ENCODE measurements around the gene ARHGEF11.

The ARHGEF11 gene

DNA sequence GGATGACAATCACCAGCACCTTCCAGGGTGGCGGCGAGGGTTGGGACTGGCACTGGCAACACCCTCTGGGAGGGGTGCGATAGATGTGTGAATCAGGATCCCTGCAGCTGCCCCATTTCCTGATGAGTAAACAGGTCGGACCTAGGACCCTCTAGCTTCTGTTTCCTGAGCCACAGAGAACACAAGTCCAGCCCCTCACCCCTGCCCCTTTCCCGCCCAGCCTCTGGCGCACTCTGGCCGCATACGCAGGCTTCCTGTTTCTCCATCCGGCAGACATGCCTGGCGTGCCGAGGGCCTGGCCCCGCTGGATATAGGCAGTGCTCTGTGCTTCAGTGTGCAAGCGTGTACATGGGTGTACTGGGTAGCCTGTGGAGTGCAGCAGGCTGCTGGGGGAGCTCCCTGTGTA is 147.4 kb downstream of the ARHGEF11 start:
- ChIA-PET CTCF (interaction anchor here (0.6 to 1.9 kb wide), 4 partner anchors 9 to 236 kb away, joined by 3 to 16 read pairs (median 4); no protein-coding TSS in a partner anchor), POLR2A (ENCODE audit: low non-redundant PET) (no interaction called here)
- DNase-seq (ENCODE audit: low spot score): peak; percentile 51
- TF ChIP-seq, protein P1, sequence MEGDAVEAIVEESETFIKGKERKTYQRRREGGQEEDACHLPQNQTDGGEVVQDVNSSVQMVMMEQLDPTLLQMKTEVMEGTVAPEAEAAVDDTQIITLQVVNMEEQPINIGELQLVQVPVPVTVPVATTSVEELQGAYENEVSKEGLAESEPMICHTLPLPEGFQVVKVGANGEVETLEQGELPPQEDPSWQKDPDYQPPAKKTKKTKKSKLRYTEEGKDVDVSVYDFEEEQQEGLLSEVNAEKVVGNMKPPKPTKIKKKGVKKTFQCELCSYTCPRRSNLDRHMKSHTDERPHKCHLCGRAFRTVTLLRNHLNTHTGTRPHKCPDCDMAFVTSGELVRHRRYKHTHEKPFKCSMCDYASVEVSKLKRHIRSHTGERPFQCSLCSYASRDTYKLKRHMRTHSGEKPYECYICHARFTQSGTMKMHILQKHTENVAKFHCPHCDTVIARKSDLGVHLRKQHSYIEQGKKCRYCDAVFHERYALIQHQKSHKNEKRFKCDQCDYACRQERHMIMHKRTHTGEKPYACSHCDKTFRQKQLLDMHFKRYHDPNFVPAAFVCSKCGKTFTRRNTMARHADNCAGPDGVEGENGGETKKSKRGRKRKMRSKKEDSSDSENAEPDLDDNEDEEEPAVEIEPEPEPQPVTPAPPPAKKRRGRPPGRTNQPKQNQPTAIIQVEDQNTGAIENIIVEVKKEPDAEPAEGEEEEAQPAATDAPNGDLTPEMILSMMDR (conservative IDR thresholded peaks at IDR 0.05; ENCODE audit: low read depth): no peak
- H3K27ac ChIP-seq: peak overlapping the region; percentile 99

DNA sequence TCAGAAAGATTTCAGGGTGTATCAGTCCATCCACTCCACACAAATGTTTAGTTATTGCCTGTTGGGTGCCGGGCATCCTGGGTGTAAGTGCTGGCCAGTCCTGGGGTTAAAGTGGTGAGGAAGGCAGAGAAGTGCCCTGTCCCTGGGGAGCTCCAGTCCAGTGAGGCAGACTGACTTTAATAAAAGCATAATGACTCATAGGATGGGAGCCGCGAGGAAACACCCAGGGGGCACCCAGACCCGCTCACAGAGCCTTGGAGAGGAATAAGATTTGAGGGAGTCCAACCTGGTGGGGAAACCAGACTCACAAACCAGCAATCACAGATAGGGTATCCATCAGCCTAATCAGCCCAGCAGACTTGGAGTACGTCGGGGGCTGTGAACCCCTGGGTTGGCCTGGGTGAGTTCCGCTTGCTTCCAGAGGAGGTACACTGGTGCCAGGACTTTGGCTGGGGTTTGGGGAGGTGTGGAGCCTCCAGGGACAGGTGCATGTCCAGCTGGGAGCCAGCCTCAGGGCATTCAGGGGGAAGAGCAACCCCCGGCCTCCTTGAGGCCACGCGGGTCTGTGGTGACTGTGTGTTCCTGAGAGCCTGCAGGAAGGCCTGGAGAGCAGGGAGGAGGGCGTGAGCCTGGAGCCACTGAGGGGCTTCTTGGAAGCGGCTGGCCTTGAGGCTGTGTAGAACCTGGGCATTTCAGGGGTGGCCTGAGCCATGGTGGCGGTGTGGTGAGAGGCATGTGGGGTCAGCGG is 148.3 kb downstream of the ARHGEF11 start:
- ChIA-PET POLR2A (ENCODE audit: low non-redundant PET) (no interaction called here), CTCF (interaction anchor here (1.2 to 1.9 kb wide), 2 partner anchors 13 to 30 kb away, joined by 6 to 16 read pairs; no protein-coding TSS in a partner anchor)
- TF ChIP-seq, protein P1 (conservative IDR thresholded peaks at IDR 0.05; ENCODE audit: low read depth): no peak
- H3K27ac ChIP-seq: peak overlapping the region; percentile 99
- DNase-seq (ENCODE audit: low spot score): peak; percentile 65

DNA sequence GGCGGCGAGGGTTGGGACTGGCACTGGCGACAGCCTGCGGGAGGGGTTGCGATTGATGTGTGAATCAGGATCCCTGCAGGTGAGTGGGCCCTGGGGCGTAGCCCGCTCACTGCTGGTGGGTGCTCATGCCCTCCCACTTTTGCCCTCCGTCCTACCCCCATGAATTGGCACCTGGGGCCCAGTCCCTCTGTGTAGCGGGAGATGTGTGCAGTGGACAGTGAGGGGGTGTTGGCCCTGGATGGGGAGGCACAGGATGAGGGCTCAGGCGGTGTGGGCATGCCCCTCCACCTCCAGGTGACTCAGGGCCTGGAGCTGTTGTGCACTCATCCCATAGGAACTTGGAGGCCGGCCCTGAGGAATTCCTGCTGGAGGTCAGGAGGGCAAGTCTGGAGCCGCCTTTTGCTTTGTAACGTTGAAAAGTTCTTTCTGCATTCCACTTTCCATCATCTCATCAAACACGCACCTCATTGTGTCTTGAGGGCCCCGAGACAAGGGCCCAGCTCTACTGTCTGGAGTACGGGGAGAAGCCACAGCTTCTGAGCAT is 149.0 kb downstream of the ARHGEF11 start:
- TF ChIP-seq, protein P1 (conservative IDR thresholded peaks at IDR 0.05; ENCODE audit: low read depth): no peak
- ChIA-PET POLR2A (ENCODE audit: low non-redundant PET) (no interaction called here), CTCF (interaction anchor here (0.6 to 1.9 kb wide), 3 partner anchors 14 to 180 kb away, joined by 6 to 16 read pairs (median 8); no protein-coding TSS in a partner anchor)
- peak overlapping the region; percentile 99 for H3K27ac ChIP-seq
- DNase-seq (ENCODE audit: low spot score): peak; percentile 97

DNA sequence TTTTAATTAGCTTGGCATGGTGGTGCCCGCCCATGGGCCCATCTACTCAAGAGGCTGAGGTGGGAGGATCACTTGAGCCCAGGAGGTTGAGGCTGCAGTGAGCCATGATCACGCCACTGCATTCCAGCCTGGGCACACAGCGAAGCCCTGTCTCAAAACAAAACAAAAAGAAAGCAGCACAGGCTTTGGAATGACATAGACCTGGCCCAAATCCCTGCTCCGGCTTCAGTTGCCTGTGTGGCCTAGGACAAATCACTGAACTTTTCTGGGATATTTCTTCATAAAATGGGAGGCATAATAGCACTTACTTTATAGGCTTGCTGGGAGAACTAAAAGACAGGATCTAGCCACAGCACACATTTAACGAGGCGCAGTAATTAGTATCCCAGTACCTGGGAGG is 149.6 kb downstream of the ARHGEF11 start:
- CTCF ChIA-PET: interaction anchor here (9.3 kb wide), 1 partner anchor 31 kb away, joined by 77 read pairs; no protein-coding TSS in a partner anchor
- POLR2A ChIA-PET (ENCODE audit: low non-redundant PET): no interaction called here

DNA sequence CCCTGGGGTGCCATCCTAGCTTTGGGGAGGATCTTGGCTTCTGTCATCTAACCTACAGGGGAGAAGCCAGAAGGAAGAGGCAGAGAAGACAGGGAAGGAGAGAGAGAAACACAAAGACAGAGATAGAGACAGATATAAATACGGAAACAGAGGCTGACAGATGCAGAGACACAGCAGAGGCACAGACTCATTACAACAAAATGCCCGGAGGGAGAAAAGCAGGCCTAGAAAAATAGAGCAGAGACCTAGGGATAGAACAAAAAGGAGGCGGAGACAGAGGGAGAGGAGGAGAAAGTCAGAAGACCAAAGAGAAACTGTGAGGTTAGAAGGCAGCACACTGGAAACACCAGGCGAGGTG is 150.1 kb downstream of the ARHGEF11 start:
- CTCF ChIA-PET: interaction anchor here (9.3 kb wide), 1 partner anchor 32 kb away, joined by 77 read pairs; no protein-coding TSS in a partner anchor
- H3K27ac ChIP-seq: peak overlapping the region; percentile 99
- TF ChIP-seq, protein P1 (conservative IDR thresholded peaks at IDR 0.05; ENCODE audit: low read depth): no peak
- no peak for DNase-seq (ENCODE audit: low spot score)
- POLR2A ChIA-PET (ENCODE audit: low non-redundant PET): no interaction called here

More for the DNA sequence above, 149.6 kb downstream of the ARHGEF11 start:
- no peak for DNase-seq (ENCODE audit: low spot score)
- TF ChIP-seq, protein P1 (conservative IDR thresholded peaks at IDR 0.05; ENCODE audit: low read depth): no peak
- peak overlapping the region; percentile 99 for H3K27ac ChIP-seq

DNA sequence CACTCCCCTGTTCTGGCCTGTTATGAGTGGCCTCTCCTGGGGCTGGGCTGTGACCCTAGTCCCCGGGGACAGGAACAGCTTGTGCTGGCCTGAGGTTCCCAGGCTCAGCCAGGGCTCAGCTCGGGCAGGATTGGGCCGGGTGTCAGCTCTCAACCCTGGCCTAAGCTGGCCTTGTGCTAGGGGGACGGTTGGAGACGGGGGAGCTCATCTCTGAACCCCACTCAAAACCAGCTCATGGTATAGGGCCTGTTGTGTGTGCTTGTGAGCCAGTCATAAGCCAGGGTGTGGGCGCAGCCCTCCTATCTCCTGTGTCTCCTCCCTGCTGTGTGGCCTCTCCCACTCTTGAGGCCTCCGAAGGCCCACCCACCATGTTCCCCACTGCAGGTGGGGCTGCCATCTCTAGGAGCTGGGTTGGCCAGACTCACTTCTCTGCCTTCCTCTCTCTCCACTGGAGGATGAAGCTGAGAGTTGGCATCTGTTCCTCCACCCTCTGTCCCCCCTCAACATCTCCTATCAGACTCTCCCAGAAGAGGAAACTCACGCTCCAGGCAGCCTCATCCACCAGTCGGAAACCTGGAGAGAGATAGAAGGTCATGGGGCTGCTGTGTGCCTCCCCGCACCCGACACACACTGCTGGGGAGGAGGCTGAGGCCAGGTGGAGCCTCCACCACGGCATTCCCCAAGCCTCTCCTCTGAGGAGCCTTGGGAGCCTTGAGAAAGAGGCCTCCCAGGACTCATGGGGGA is 150.7 kb downstream of the ARHGEF11 start:
- peak overlapping the region; percentile 99 for H3K27ac ChIP-seq
- no peak for DNase-seq (ENCODE audit: low spot score)
- TF ChIP-seq, protein P1 (conservative IDR thresholded peaks at IDR 0.05; ENCODE audit: low read depth): no peak

More for the DNA sequence above, 150.7 kb downstream of the ARHGEF11 start:
- CTCF ChIA-PET: interaction anchor here (9.3 kb wide), 1 partner anchor 32 kb away, joined by 77 read pairs; no protein-coding TSS in a partner anchor
- POLR2A ChIA-PET (ENCODE audit: low non-redundant PET): no interaction called here
